Bronchial epithelial cell (primary cell): ENCODE measurements around the gene UBE2V1. TPM values are rescaled to one million over a fixed set of nuclear protein-coding genes. Genes with fewer than 3 reads are reported as not detected.
"Not testable (repeated sequence)": the region's sequence is repeated elsewhere in the genome, so short reads cannot be mapped to it uniquely, and the experiment has no call there.

Source experiments
- DNase-seq: peaks from one replicate; pipeline ENCODE4 v3.0.0-alpha.2; 2010; ENCODE audit warnings: low read depth
- FAIRE-seq: peaks from 2 replicates; lab custom pipeline; 2011; peaks lifted over from hg19 to GRCh38; lab: Jason Lieb, UNC
- H3K27me3 ChIP-seq: 2 replicates; pipeline ENCODE4 v1.5.1; 2011; ENCODE audit warnings: low read length; ENCODE audit not compliant: control insufficient read depth, insufficient read depth
- H3K36me3 ChIP-seq: 2 replicates; pipeline ENCODE4 v1.5.1; 2011; ENCODE audit warnings: low read length; ENCODE audit not compliant: control insufficient read depth, insufficient read depth
- H3K4me3 ChIP-seq: 2 replicates; pipeline ENCODE4 v1.5.1; 2011; ENCODE audit warnings: mild to moderate bottlenecking, low read depth, low read length, control low read depth
- total RNA-seq: library from RNA; depleted of rRNA; stranded (reverse); fragments of >200 nt; gene quantifications from 2 replicates; pipeline ENCODE4 v1.2.1, GENCODE V29; 2014
- TF ChIP-seq, protein P1 (sequence below): IDR thresholded peaks from 2 replicates; pipeline ENCODE4 v1.5.1; 2011; ENCODE audit warnings: mild to moderate bottlenecking, moderate library complexity, low read length, control low read depth, inconsistent platforms; ENCODE audit not compliant: insufficient read depth, severe bottlenecking

Gene UBE2V1
- 18.4 and 30.2 TPM in 2 replicates for total RNA-seq

DNA sequence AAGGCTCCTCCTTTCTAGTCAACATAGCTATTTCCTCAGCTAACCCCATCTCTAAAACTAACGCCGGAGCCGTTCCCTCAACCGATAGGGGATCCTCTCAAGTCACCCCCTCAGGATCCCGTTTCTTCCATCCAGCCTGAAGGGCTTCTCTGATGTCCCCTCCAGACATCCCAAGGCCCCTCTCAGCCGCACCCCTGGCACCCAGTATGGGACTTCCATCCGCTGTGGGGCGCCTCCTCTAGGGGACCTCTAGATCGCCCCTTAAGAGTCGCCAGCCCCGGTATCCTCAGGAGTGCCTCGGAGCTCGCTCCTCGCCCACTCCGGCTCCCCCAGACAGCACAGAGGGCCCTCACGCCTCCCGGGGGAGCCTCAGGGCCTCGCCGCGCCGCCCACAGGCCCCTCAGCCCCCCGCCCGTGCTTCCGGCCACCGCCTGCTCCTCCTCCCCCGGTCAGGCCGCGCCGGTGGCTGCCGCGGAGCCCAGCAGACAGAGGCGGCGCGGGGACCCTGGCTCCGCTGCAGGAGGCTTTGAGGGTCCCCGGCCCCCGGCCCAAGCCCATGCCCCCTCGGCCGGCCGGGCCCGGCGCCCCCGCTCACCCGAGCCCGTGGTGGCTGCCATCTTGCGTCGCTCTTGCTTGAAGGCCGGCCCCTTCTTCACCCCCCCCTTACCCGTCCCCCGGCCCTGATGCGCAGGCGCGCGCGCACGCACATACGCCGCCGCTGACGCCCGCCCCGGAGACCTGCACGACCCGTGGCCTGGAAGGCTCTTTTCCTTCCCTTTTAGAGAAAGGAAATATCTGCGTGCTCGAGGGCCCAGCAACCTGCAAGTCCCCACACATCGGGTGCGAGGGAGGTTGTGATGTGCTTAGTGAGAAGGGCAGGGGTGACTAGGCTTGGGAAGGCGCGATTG lies at the start of gene UBE2V1:
UBE2V1 (minus strand) TSS at position 639 of the 908 bp plus-strand sequence; CDS start at position 617, 22 bp downstream.
- no peak for FAIRE-seq
- H3K4me3 ChIP-seq, result peak within 1 kb of the TSS; percentile 74
- peak; percentile 86 for DNase-seq
- no peaks in the 10 kb centered on the region for H3K27me3 ChIP-seq
- peaks cover 1% of the 10 kb centered on the region for H3K36me3 ChIP-seq
- TF ChIP-seq, protein P1, sequence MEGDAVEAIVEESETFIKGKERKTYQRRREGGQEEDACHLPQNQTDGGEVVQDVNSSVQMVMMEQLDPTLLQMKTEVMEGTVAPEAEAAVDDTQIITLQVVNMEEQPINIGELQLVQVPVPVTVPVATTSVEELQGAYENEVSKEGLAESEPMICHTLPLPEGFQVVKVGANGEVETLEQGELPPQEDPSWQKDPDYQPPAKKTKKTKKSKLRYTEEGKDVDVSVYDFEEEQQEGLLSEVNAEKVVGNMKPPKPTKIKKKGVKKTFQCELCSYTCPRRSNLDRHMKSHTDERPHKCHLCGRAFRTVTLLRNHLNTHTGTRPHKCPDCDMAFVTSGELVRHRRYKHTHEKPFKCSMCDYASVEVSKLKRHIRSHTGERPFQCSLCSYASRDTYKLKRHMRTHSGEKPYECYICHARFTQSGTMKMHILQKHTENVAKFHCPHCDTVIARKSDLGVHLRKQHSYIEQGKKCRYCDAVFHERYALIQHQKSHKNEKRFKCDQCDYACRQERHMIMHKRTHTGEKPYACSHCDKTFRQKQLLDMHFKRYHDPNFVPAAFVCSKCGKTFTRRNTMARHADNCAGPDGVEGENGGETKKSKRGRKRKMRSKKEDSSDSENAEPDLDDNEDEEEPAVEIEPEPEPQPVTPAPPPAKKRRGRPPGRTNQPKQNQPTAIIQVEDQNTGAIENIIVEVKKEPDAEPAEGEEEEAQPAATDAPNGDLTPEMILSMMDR, result peak; percentile 47

DNA sequence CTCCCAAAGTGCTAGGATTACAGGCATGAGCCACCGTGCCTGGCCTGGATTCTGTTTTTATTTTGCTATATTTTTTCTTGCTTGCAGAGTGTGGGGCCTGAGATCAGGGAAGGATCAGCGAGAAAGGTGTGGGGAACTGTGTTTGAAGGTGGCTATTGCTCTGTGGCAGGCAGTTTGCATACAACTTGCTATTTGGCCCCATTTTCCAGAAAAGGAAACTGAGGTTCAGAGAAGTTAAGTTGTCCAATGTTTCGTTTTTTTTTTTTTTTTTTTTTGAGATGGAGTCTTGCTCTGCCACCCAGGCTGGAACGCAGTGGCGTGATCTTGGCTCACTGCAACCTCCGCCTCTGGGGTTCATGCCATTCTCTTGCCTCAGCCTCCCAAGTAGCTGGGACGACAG lies 48.5 kb upstream of the UBE2V1 start:
- not testable (repeated sequence) for DNase-seq, FAIRE-seq, H3K36me3 ChIP-seq, H3K4me3 ChIP-seq, H3K27me3 ChIP-seq

DNA sequence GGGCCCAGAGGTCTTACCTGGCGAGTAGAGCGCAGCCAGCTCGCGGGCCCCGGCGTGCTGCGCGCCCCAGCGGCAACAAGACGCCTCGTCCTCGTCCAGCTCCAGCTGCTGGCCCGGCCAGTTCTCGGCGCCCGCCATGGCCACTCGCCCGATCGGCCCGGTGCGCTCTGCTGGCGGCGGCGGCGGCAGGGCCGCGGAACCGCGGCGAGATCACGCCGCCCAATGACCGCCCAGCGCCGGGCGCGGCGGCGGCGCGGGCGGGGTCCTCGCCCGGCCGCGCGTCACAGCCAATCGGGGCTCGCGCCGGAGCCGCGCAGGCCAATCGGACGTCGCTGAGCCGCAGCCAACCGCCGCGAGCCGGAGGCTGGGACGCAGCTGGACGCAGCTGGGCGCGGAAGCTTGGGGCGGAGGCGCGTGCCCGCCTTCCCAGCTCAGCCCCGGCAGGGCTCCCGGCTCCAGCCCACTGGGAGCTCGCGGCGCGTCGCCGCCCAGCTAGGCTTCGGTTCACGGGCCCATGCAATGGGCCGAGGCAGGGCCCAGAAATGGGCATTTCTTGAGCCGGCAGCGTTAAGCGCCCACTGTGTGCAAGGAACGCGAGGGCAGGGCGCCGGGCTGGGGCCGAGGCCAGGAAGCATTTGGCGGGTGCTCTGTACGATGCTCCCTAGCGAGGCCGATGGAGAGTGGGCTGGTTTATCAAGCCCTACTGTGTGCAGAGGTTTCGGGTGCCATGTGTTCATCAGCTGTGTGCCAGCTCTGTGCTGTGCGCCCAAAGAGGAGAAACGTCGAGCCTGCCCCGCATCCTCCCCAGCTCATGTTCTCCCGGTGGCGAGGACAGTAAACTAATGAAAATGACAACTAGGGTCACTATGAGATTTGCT lies 40.8 kb upstream of the UBE2V1 start, which contains the start of gene PEDS1:
PEDS1 (minus strand) TSS at position 224 of the 878 bp plus-strand sequence; CDS start at position 138, 86 bp downstream.
- Histone ChIP-seq H3K4me3 (peak within 1 kb of the TSS; percentile 88), H3K36me3 (peaks cover 3% of the 10 kb centered on the region), H3K27me3 (no peaks in the 10 kb centered on the region)
- DNase-seq (peak; percentile 77), FAIRE-seq (no peak)
- TF ChIP-seq, protein P1, result no peak

- Histone ChIP-seq H3K4me3 (peak overlapping the region; percentile 88), H3K36me3 (peaks cover 8% of the 10 kb centered on the region), H3K27me3 (no peaks in the 10 kb centered on the region)
- no peak for FAIRE-seq
- TF ChIP-seq, protein P1, result no peak
- DNase-seq, result no peak
Measured at GRCh38 chr20:50153153-50153499, 40.2 kb upstream of the UBE2V1 start.

DNA sequence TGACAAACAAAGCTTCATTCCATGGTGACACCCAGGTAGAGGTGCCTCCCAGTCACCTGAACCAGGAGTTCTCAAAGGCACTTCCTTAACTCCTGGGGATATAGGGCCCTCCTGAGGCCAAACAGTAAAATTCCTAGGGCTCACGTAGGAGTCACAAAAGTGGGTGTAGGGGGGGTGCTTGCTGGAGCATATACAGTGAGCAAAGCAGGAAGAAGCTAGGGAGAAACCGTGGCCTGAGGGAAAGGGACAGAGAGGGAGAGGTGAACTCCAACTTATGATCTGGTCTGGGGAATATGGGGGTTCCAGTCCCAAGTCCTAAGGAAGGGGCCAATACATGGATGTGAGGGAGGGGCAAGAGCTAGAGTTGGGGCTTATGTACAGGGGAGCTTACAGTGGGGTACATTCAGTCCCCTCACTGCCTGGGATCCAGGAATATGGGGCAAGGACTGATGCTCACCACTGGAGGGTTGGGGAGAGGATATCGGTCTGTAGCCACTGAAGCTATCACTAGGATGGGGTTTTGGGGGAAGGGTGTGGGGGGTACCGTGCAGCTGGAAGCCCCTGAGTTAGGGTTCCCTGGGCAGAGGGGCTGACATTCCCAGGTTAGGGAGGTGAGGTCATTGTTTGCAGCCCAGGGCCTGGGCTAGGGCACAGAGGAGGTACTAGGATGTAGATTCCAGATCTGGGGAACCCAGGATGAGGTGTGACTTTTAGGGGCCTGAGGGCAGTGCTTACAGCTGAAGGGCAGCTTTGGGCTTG lies 39.6 kb upstream of the UBE2V1 start:
- no peaks in the 10 kb centered on the region for H3K27me3 ChIP-seq
- TF ChIP-seq, protein P1, result peak; percentile 46
- peak; percentile 80 for DNase-seq
- FAIRE-seq, result no peak
- peak overlapping the region; percentile 88 for H3K4me3 ChIP-seq
- H3K36me3 ChIP-seq, result peaks cover 10% of the 10 kb centered on the region
